AG04450 (cell line): ENCODE measurements around the gene FAM107B. TPM values are rescaled to one million over a fixed set of nuclear protein-coding genes. Genes with fewer than 3 reads are reported as not detected.

ENCODE experiments used
- CTCF ChIA-PET: fragments of 300-600, 350-600 bp; formaldehyde crosslinking; extraction: SDS; loops from one replicate; lab custom pipeline; 2022; ENCODE audit warnings: antibody characterized with exemption, inconsistent platforms; lab: Charles Lee
- POLR2A ChIA-PET: fragments of 350-600 bp; formaldehyde crosslinking; extraction: SDS; loops from one replicate; lab custom pipeline; 2021; ENCODE audit warnings: antibody characterized with exemption, inconsistent platforms; lab: Yijun Ruan, JAX
- DNase-seq: peaks from one replicate; pipeline ENCODE4 v3.0.0-alpha.2; 2011; ENCODE audit warnings: low read depth, low spot score
- H3K27ac ChIP-seq: one replicate; pipeline ENCODE4 v1.5.1; 2012; ENCODE audit warnings: low read depth, low read length, control low read depth
- H3K27me3 ChIP-seq: one replicate; pipeline ENCODE4 v1.6.0; 2012; ENCODE audit warnings: low read length; ENCODE audit not compliant: control insufficient read depth, insufficient read depth
- H3K4me3 ChIP-seq: 2 replicates; pipeline ENCODE4 v1.5.1; 2011; ENCODE audit warnings: mild to moderate bottlenecking, low read depth, low read length, control low read depth
- H3K9me3 ChIP-seq: 2 replicates; pipeline ENCODE4 v1.5.1; 2012; ENCODE audit warnings: low read length; ENCODE audit not compliant: control insufficient read depth, insufficient read depth
- CTCF ChIP-seq: IDR thresholded peaks from 2 replicates; pipeline ENCODE4 v1.5.1; 2011; ENCODE audit warnings: low read depth, low read length, control low read depth, inconsistent platforms
- polyA plus RNA-seq: library from polyadenylated mRNA; depleted of rRNA; stranded (reverse); fragments of >200 nt; gene quantifications from 2 replicates; pipeline ENCODE4 v1.2.3, GENCODE V29; 2011

Gene FAM107B
- polyA plus RNA-seq, 1 experiment: 41.4 TPM

GRCh38 chr10:14573666-14574261 is 200.9 kb downstream of the FAM107B start:
- CTCF ChIA-PET: interaction anchor here (0.7 kb wide), 1 partner anchor 258 kb away, joined by 4 read pairs; no protein-coding TSS in a partner anchor
- Histone ChIP-seq H3K4me3 (no peak overlapping the region), H3K27ac (peak overlapping the region; percentile 13), H3K9me3 (peaks cover 3% of the 10 kb centered on the region; the same call in 1 of the 2 replicates), H3K27me3 (no peaks in the 10 kb centered on the region)
- POLR2A ChIA-PET: interaction anchor here (0.6 to 0.7 kb wide), 2 partner anchors 32 to 184 kb away, joined by 6 to 8 read pairs; no protein-coding TSS in a partner anchor
- DNase-seq: no peak
- TF ChIP-seq CTCF: no peak

- ChIA-PET POLR2A (interaction anchor here (0.6 kb wide), 1 partner anchor 185 kb away, joined by 8 read pairs; no protein-coding TSS in a partner anchor), CTCF (interaction anchor here (0.6 kb wide), 1 partner anchor 26 kb away, joined by 3 read pairs; no protein-coding TSS in a partner anchor)
- no peaks in the 10 kb centered on the region for H3K27me3 ChIP-seq
- no peak overlapping the region for H3K4me3 ChIP-seq
- TF ChIP-seq CTCF: no peak
- H3K27ac ChIP-seq: no peak overlapping the region
- peaks cover 3% of the 10 kb centered on the region; the same call in 1 of the 2 replicates for H3K9me3 ChIP-seq
- no peak for DNase-seq
These were observed 201.9 kb downstream of the FAM107B start for GRCh38 chr10:14572811-14573210.

- no peak overlapping the region for H3K4me3 ChIP-seq
- CTCF ChIA-PET: no interaction called here
- POLR2A ChIA-PET: no interaction called here
- no peaks in the 10 kb centered on the region for H3K27me3 ChIP-seq
- peaks cover 3% of the 10 kb centered on the region; the same call in 1 of the 2 replicates for H3K9me3 ChIP-seq
- DNase-seq: no peak
- H3K27ac ChIP-seq: no peak overlapping the region
- TF ChIP-seq CTCF: no peak
These were observed 202.7 kb downstream of the FAM107B start for GRCh38 chr10:14571866-14572507.

GRCh38 chr10:14570800-14571199 is 203.9 kb downstream of the FAM107B start:
- no peaks in the 10 kb centered on the region for H3K27me3 ChIP-seq
- TF ChIP-seq CTCF: no peak
- H3K27ac ChIP-seq: no peak overlapping the region
- no peak for DNase-seq
- CTCF ChIA-PET: no interaction called here
- H3K4me3 ChIP-seq: no peak overlapping the region
- POLR2A ChIA-PET: interaction anchor here (0.6 kb wide), 1 partner anchor 212 kb away, joined by 10 read pairs; no protein-coding TSS in a partner anchor
- H3K9me3 ChIP-seq: peaks cover 6% of the 10 kb centered on the region
